NCI-H146 treated with DMSO at 0.1 percent for 48 hours (cell line): ENCODE data around the gene PTBP3.

Experiments used
- DNase-seq: peaks from one replicate; lab custom pipeline; 2025; ENCODE audit not compliant: unreplicated experiment; lab: John Stamatoyannopoulos, UW

PTBP3 gene

GRCh38 chr9:112361601-112362000 lies 28.2 kb upstream of the PTBP3 start:
- peak; percentile 7 for DNase-seq

GRCh38 chr9:112360047-112360804 lies 26.8 kb upstream of the PTBP3 start:
- DNase-seq = no peak

GRCh38 chr9:112355427-112355897 lies 22.0 kb upstream of the PTBP3 start:
- no peak for DNase-seq

- DNase-seq = no peak
Observed at GRCh38 chr9:112354081-112354743, 20.8 kb upstream of the PTBP3 start.

- DNase-seq = no peak
Observed at GRCh38 chr9:112352209-112352608, 18.8 kb upstream of the PTBP3 start.

GRCh38 chr9:112351184-112351583 lies 17.8 kb upstream of the PTBP3 start:
- DNase-seq = no peak

- no peak for DNase-seq
Observed at GRCh38 chr9:112349008-112349333, 15.6 kb upstream of the PTBP3 start.

GRCh38 chr9:112348257-112349007 lies 15.0 kb upstream of the PTBP3 start:
- no peak for DNase-seq

- no peak for DNase-seq
Observed at GRCh38 chr9:112341730-112342129, 8.3 kb upstream of the PTBP3 start.

GRCh38 chr9:112339886-112340285 lies 6.5 kb upstream of the PTBP3 start:
- DNase-seq = no peak

GRCh38 chr9:112338561-112338960 lies 5.1 kb upstream of the PTBP3 start:
- no peak for DNase-seq

GRCh38 chr9:112337547-112337946 lies 4.1 kb upstream of the PTBP3 start:
- no peak for DNase-seq

- DNase-seq = peak; percentile 25
Observed at GRCh38 chr9:112334432-112334841, 1.0 kb upstream of the PTBP3 start.

GRCh38 chr9:112333639-112334431 lies 416 bp upstream of the PTBP3 start:
- peak; percentile 74 for DNase-seq

GRCh38 chr9:112332674-112332976 lies 794 bp downstream of the PTBP3 start:
- DNase-seq = no peak

- DNase-seq = no peak
Observed at GRCh38 chr9:112332214-112332613, 1.2 kb downstream of the PTBP3 start.

GRCh38 chr9:112331674-112331952 lies 1.8 kb downstream of the PTBP3 start:
- DNase-seq = no peak

- DNase-seq = no peak
Observed at GRCh38 chr9:112328545-112328944, 4.9 kb downstream of the PTBP3 start.

- DNase-seq = no peak
Observed at GRCh38 chr9:112327718-112328450, 5.5 kb downstream of the PTBP3 start.

- DNase-seq = no peak
Observed at GRCh38 chr9:112326194-112326593, 7.2 kb downstream of the PTBP3 start.

GRCh38 chr9:112325600-112325999 lies 7.8 kb downstream of the PTBP3 start:
- DNase-seq = no peak
